SK-MEL-5 (cell line): ENCODE data around the gene BTRC. TPM values are rescaled to one million over a fixed set of nuclear protein-coding genes. Genes with fewer than 3 reads are reported as not detected.
A peak's percentile ranks its signal among the peaks of the same experiment; 100 is the strongest.
"Not testable (repeated sequence)": the region's sequence is repeated elsewhere in the genome, so short reads cannot be mapped to it uniquely, and the experiment has no call there.

Source experiments
- DNase-seq: peaks from one replicate; pipeline ENCODE4 v3.0.0-alpha.2; 2016; ENCODE audit warnings: low read depth, low spot score
- in situ Hi-C: cut with HindIII; loops from 2 replicates; pipeline ENCODE4 v1.10.0; 2016; ENCODE audit warnings: low sequenced_read_pairs, high pct_unique_total_duplicates, low pct_unique_long_range_greater_than_20kb
- polyA plus RNA-seq, 2 experiments: library from polyadenylated mRNA; depleted of rRNA; stranded (reverse); fragments of >200 nt; gene quantifications; 2 replicates each; pipeline ENCODE4 v1.2.3, GENCODE V29; 2015
- total RNA-seq: library from RNA; depleted of rRNA; stranded (reverse); fragments of >200 nt; shearing (Covaris generic); gene quantifications from 2 replicates; pipeline ENCODE4 v1.2.3, GENCODE V29; 2014; rRNA removed

Gene BTRC
- total RNA-seq, result 6.3 TPM in 2 replicates
- polyA plus RNA-seq (2015; cell fraction: cytosol; rRNA removed), result 5.9 and 7.6 TPM in 2 replicates
- polyA plus RNA-seq (2015; cell fraction: nucleus; rRNA removed), result 7.8 and 10.5 TPM in 2 replicates

DNA sequence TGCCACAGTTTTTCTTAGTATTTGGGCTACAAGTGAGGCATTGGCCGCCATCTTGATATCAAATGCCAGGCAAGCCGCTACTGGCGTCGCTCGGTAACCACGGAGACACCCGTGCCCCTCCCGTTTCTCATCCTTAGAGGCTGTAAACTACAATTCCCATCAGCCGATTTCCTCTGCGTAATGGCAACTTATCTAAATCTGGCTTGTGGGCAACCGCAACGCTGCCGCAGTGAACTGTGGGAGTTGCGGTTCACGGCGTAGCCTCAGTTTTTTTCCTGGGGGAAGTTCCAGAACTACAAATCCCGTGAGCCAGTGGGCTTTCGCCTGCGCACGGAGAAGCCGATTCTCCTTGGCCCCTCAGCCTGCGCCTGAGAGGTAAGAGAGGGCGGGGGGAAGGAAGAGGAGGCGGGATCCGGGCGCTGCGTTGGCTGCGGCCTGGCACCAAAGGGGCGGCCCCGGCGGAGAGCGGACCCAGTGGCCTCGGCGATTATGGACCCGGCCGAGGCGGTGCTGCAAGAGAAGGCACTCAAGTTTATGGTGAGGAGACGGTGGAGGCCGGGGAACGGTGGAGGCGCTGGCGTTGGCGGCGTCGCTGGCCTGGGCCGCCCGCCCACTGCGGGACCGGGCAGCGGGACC, at the start of gene BTRC:
BTRC (plus strand) TSS at position 474 of the 636 bp plus-strand sequence; CDS start at position 490, 16 bp downstream.
- peak; percentile 98 for DNase-seq
- in situ Hi-C loops, result no loop called here

DNA sequence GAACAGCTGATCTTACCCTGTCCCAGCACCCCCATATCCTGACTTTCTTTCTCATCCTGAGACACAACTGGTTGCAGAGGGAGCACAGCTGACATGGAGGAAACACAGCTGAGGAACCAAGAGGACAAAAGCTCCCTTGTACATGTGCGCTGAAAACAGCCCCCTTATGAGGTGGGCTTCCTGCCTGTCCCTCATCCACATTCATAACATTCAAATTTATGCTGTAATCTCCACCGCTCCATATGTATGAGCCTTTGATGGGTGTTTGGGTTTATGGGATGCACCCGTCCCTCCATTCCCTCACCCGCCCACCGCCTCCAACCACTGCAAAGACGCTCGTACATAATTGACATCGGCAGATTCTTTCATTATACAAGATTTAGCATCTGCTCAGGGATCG, 49.6 kb upstream of the BTRC start:
- DNase-seq, result no peak
- in situ Hi-C loops, result no loop called here

DNA sequence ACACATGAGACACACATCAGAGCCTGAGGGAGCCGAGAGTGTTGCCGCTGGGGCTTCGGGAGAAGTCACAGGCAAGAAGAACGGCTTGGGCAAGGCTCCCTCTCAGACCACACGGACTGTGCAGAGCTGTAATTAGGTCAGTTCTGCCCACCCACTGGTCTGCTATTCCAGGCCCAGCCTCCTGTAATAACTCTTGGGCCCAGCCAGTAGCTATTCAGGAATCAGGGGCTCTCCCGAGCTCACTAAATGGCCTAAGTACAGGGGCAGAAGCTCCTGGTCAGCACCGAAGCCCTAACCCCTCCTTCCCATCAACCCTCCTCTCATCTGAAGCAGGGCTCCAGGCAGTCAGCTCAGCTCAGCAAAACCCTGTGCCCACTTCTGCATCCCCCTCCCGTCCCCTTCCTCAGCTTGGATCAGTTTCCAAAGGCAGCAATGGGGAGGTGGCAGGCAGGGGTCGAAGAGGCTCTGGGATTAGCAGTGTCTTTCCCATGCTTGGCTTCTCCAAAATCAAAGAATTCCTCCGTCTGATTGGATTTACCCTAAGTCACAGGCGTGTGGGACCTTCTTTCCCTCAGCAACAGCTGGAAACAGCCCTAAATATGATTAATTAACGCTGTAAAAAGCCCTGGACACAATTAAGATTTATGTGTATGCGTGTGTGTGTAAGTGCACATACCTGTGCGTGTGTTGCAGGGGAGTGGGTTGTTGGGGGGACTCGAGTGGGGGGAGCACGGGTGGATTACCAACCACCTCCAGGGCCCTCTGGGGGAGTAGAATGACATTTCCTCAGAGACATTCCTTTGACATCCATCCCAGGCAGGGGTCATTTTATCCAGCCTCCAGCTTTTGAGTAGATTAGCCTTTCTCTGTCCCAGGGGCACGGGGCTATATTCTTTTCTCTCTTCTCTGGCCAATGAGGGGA, 48.4 kb upstream of the BTRC start:
- DNase-seq, result no peak
- in situ Hi-C loops, result no loop called here

DNA sequence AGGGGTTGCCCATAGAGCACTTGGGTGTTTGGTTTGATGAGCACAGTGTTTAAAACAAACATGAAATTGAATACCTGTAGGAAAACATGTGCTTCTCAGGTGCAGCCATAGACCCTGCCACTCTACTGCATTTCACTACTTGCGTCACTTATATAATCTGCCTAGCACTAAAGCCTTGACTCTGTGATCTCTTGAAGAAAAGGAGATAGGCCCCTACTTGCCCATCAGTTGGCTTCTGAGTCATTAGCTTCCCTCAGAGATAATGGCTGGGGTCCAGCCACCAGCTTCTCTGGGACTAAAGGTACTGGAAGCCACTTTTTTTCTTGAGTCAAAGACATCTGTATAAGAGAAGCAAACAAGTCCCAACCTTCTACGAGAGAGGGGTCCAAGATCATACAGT, 45.9 kb upstream of the BTRC start:
- in situ Hi-C loops, result no loop called here
- DNase-seq, result no peak

DNA sequence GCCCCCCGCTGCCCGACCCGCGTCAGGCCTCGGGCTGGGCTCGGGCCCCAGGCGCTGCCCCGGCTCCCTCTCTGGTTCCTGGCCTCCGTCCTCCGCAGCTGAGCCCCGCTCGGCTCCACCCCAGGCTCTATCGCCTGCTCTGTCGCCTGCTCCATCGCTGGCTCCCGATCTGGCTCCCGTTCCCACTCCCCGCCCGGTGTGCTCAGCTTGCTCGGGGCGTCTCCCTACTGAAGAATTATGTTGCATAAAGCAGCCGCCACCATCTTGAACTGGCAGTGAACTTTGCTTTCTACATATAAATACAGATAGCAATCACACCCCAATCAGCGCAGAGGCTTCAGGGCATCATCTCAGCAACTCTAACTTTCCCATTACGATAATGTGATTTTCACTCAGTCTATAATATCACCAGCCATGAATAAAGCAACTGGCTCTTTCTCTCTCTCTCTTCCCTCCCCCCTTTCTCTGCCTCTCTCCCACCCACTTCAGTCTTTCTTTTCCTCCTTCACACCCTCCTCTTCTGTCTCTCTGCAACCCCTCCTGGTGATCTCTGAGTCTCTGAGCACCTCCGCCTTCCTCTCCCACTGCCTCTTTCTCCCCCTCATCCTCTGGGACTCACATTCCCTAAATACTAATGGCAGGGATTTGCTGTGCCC, 43.3 kb upstream of the BTRC start:
- in situ Hi-C loops, result no loop called here
- no peak for DNase-seq

DNA sequence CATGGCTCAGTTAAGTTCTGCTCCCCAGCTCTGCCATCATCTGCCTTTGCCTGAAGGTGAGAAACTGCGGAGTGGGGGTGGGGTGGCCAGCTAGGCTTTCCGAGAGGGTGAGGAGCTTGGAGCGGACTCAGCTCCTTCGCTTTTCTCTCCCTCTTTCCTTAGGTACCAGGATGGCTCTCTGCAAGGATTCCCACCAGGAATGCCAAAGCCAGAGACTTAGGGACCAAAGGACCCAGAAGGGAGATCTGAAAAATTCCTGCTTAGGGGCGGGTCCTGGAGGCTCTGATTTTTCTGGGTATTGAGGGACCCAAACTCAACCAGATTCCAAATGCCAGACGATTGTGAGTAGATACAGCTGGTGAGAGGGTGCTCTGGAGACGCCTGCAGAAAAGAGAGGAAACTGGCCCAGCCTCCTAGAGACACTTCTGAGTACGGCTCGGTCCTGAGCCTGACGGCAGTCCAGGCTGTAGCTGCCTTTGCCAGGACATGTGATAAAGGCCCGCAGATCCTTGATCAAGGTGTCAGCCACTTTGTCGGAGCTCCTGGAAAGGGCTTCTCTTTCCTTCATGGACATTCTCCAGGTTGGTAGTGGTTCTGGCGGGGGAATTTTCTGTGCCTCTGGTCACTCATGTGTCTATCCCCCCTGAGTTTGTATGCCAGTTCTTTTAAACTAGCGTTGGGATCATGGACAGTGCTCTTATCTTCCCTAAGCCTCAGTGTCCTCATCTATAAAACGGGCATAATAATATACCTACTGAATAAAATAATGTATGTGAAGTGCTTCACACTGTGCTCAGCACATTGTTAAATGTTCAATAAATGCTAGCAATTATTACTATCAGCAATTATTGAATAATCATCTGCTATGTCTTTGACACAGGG, 42.5 kb upstream of the BTRC start:
- in situ Hi-C loops, result no loop called here
- no peak for DNase-seq

DNA sequence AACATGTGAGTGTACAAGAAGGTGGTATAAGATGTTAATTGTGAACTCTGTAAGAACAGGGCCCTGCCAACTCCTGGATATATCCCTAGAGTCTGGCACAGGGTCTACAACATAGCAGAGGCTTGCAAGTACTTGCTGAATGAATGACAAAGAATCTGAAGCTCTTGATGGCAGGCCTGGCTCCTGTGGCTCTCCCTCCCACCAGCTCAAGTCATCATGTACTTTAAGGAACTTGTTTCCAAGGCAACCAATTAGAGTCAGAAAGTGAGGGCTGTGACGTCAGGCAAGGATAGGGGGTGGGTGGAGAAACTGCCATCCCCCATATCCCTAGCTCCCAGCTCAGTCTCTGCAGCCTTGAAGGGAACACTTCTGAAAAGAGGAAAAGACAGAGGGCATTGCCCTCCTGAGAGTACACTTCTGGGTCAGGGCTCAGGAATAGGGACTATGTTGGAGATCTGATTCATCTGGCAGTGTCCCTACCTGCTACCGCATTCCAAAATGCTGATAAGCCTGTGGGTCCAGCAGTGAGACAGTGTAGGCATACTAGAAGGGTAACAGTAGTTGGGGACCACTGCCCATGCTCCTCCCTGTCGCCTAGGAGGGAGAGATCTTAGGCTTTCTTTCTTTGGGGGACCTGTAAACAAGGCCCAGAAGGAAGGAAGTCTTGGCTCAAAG, 34.6 kb upstream of the BTRC start:
- in situ Hi-C loops, result no loop called here
- DNase-seq, result no peak

DNA sequence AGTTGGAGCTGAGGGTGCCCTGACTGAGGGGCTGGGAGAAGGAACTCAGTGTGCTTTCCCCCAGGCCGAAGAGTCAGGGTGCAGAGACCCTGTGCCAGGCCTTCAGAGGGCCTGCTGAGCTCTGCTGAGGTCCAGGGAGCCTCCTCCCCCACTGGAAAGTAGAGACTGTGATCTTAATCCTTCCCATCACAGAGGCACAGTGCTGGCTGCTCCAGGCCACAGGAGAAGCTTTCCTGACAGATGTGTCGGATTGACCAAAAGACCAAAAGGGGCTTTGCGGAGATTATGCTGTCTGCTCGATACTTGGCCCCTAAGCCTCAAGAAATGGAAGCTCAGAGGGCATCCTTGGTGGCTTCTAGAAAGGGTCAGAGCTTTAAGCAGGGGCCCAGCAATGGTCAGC, 32.9 kb upstream of the BTRC start:
- no peak for DNase-seq
- in situ Hi-C loops, result no loop called here

DNA sequence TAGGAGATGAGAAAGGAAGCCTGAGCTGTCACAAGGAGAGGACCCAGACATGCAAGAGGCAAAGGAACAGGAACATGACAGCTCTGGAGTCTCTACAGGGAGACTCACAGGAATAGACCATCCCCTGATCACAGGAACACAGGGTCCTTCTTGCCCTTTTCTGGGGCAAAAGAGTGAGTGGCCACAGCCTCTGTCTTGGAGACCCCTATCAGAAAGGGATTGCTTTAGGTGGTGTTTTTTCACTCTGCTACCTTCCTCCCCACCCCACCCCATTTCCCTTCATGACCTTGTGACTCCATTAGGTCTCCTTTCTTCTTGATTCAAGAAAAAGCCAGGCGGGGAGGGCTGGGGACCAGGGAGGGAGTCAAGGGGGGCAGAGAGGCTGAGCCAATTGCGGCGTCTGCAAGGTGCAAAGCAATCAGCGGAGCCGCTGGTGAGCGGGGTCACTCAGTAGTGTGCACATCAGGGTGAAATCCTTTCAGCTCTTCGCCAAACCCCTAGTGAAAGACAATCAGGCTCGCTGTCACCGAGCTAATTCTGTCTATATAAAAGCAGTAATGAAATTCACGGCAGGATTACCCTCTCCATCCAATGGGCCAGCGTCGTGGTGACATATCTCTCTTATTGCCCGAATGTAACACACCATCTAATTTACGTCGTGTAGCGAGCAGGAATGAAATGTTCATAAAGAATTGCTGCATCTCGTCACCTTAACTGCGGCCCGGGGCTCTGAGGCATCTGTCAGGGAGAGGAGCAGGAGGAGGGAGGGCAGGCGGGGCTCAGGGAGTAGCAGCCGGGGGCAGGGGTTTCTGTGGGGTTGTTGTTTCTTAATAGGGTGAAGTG, 31.5 kb upstream of the BTRC start:
- DNase-seq, result no peak
- in situ Hi-C loops, result no loop called here

DNA sequence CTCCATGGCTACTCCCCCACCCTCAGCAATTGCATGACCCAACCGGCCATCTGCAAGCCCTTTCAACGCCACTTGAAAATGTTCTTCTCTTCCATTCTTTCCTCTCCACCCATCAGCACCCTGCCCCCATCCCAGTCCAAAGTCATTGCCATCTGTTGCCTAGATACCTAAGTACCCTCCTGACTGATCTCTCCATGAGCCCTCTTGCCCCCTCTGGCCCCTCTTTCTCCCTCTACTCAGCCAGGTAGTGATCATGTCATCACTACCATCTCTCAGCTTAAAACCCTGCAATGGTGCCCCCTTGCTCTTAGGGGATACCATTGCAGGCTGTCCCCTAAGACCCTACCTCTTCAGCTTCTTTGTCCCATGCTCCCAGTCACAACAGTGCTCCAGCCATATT, 30.5 kb upstream of the BTRC start:
- in situ Hi-C loops, result no loop called here
- DNase-seq, result no peak

DNA sequence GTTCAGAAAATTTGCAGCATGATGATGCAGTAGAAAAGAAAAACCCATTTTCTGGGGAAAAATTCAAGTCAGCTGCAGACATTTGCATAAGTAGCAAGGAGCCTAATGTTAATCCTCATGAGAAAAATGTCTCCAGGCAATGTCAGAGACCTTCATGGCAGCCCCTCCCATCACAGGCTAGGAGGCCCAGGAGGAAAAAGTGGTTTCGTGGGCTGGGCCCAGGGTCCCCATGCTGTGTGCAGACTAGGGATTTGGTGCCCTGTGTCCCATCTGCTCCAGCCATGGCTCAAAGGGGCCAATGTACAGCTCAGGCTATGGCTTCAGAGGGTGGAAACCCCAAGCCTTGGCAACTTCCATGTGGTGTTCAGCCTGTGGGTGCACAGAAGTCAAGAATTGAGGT, 26.5 kb upstream of the BTRC start:
- DNase-seq, in situ Hi-C loops: not testable (repeated sequence)

DNA sequence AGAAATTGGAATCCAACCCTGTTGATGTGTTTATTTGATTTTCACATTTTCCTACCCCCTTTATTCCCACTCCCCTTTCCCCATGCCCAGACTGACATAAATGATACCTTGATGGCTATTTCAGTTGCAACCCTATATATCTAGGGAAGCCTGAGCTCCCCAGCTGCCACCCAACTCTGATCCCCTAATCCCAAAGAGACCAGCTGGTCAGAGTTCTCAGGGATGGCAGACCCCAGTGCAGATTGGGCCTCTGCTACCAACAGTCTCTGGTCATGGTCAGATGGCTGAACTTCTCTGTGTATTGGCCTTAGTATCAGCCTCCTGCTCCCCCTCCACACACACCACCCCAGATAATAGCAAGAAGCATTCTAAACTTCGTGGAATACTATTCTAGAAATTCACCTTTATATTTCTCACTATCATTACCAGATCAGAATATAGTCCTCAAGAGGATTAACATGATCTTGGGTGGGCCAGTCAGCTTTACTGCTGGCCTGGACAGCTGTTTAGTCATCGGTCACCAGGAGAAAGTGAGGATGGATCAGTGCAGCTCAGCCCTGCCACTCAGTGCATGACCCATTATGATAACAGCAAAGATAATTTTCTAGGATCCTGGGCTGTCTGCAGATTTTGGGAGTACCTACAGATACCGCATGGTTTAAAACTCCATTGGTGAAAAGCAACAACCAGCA, 24.5 kb upstream of the BTRC start:
- no peak for DNase-seq
- in situ Hi-C loops, result no loop called here

DNA sequence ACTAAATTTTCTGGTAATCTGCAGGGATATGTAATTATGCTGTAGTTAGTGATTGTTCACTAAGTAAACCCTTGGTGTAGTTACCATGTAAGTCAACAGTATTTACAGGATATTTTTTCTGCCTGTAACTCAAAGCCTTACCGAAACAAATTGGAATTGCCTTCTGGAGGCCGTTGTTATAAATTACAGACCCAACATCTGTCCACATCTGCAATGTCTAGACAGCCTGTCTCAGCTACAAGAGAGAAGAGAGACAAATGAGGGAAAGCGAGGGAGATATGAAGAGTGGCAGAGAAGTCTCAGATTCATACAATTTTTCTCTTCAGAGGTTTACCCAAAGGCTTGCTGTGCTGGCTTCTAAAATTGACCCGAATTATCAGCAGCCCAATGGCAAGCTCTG, 23.7 kb upstream of the BTRC start:
- DNase-seq, result no peak
- in situ Hi-C loops, result no loop called here

DNA sequence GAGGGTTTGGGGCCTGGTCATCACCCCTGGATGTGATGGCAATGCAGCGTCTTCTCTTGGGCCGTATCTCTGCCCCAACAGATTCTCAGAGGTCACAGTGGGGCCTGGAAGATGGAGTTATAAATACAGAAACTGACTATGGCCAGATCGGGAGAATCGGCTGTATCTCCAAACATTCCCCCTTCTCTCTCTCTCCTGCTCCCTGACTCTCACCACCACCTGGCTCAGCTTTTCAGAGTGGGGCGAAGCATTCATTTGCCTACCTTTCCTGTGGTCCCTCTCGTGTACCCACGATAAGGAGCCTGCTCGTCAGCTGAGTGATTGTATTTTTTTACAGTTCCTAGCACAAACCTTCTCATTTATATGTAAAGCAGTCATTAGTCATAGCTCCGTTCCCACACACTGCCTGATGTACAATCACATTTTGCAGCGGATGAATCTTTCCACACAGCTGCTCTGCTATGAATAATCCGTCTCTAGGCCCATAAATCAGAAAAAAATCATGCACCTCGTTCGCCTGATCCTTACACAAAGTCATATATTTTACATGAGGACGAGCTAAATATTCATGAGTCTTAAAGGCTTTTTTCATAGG, 23.2 kb upstream of the BTRC start:
- no peak for DNase-seq
- in situ Hi-C loops, result no loop called here

DNA sequence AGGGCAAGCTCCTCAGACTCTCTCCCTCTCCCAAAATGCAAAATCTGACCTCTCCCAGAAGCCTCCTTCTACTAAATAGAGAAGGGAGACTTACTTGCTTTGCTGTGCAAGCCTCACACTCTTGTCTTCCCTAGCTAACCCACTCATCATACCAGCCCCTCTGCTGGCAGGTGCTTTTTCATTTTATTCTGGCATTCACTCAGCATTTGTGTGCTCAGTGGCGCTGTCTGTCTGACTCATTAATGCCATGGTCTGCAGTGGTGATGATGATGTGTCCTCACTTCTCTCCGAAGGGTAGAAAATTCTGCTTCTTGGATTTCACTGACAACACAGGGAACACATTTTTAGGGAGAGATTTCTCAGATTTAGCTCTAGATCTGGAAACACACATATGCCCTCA, 22.0 kb upstream of the BTRC start:
- in situ Hi-C loops, result no loop called here
- DNase-seq, result no peak
